IPS DF 6.9 (cell line): Measurements from ENCODE around the gene ITPR2.
"Not testable (repeated sequence)": the region's sequence is repeated elsewhere in the genome, so short reads cannot be mapped to it uniquely, and the experiment has no call there.

Experiments
- DNase-seq: peaks from one replicate; pipeline ENCODE4 v3.0.0-alpha.2; 2013; ENCODE audit warnings: low read depth, low spot score
- H3K27ac ChIP-seq: one replicate; pipeline ENCODE4 v1.5.1; 2013; ENCODE audit warnings: low read length, control low read depth
- H3K27me3 ChIP-seq: 2 replicates; pipeline ENCODE4 v1.6.1; 2013; ENCODE audit warnings: mild to moderate bottlenecking, low read length; ENCODE audit not compliant: control insufficient read depth, insufficient read depth
- H3K36me3 ChIP-seq: 2 replicates; pipeline ENCODE4 v1.6.1; 2013; ENCODE audit warnings: low read length; ENCODE audit not compliant: control insufficient read depth, insufficient read depth
- H3K4me1 ChIP-seq: 2 replicates; pipeline ENCODE4 v1.6.1; 2013; ENCODE audit warnings: low read length; ENCODE audit not compliant: control insufficient read depth, insufficient read depth
- H3K4me3 ChIP-seq: 2 replicates; pipeline ENCODE4 v1.5.1; 2013; ENCODE audit warnings: mild to moderate bottlenecking, low read length
- H3K9me3 ChIP-seq: 2 replicates; pipeline ENCODE4 v1.6.1; 2013; ENCODE audit warnings: low read length, inconsistent platforms; ENCODE audit not compliant: control insufficient read depth, insufficient read depth
- WGBS: extraction: QIAGEN DNeasy Blood & Tissue Kit; methylation state at CpG from one replicate; pipeline ENCODE4 v1.1.7; 2013; ENCODE audit warnings: mixed read lengths, missing lambda C conversion rate; ENCODE audit not compliant: insufficient read length, insufficient coverage; 5-methylcytosine and 5-hydroxymethylcytosine counted together

The ITPR2 gene

GRCh38 chr12:26690601-26691000 is 142.4 kb downstream of the ITPR2 start:
- WGBS = no CpG with 5 or more reads among the region's 1 CpG
- Histone ChIP-seq H3K27me3 (no peaks in the 10 kb centered on the region), H3K27ac (no peak overlapping the region), H3K4me1 (no peaks in the 10 kb centered on the region), H3K4me3 (no peak overlapping the region), H3K9me3 (no peaks in the 10 kb centered on the region), H3K36me3 (no peaks in the 10 kb centered on the region)
- DNase-seq = no peak

- Histone ChIP-seq H3K4me1 (no peaks in the 10 kb centered on the region), H3K36me3 (no peaks in the 10 kb centered on the region)
These were observed 143.6 kb downstream of the ITPR2 start for GRCh38 chr12:26689281-26689841.

GRCh38 chr12:26688344-26688904 is 144.6 kb downstream of the ITPR2 start:
- Histone ChIP-seq H3K27ac (no peak overlapping the region), H3K9me3 (no peaks in the 10 kb centered on the region), H3K4me1 (no peaks in the 10 kb centered on the region), H3K4me3 (no peak overlapping the region), H3K27me3 (no peaks in the 10 kb centered on the region), H3K36me3 (no peaks in the 10 kb centered on the region; the same call in 1 of the 2 replicates)
- DNase-seq = no peak
- WGBS = no CpG with 5 or more reads among the region's 1 CpG

More at GRCh38 chr12:26689281-26689841, 143.6 kb downstream of the ITPR2 start:
- WGBS = 100% methylated on average over 1 of the region's 6 CpGs
- H3K4me3 ChIP-seq = no peak overlapping the region
- no peaks in the 10 kb centered on the region for H3K27me3 ChIP-seq
- no peaks in the 10 kb centered on the region for H3K9me3 ChIP-seq
- DNase-seq = no peak
- H3K27ac ChIP-seq = no peak overlapping the region

GRCh38 chr12:26686408-26686807 is 146.6 kb downstream of the ITPR2 start:
- H3K4me3 ChIP-seq = no peak overlapping the region
- no peaks in the 10 kb centered on the region for H3K27me3 ChIP-seq
- H3K36me3 ChIP-seq = peaks cover 3% of the 10 kb centered on the region; the same call in 1 of the 2 replicates
- no CpG with 5 or more reads among the region's 4 CpGs for WGBS
- no peaks in the 10 kb centered on the region for H3K4me1 ChIP-seq
- no peaks in the 10 kb centered on the region for H3K9me3 ChIP-seq
- DNase-seq = no peak
- H3K27ac ChIP-seq = no peak overlapping the region

GRCh38 chr12:26684101-26684500 is 148.9 kb downstream of the ITPR2 start:
- H3K9me3 ChIP-seq = no peaks in the 10 kb centered on the region
- no peaks in the 10 kb centered on the region for H3K4me1 ChIP-seq
- H3K36me3 ChIP-seq = peaks cover 3% of the 10 kb centered on the region; the same call in 1 of the 2 replicates

GRCh38 chr12:26683443-26683842 is 149.6 kb downstream of the ITPR2 start:
- H3K27ac ChIP-seq = no peak overlapping the region
- no CpG with 5 or more reads among the region's 5 CpGs for WGBS

More at GRCh38 chr12:26684101-26684500, 148.9 kb downstream of the ITPR2 start:
- Histone ChIP-seq H3K27me3 (no peaks in the 10 kb centered on the region), H3K4me3 (no peak overlapping the region), H3K27ac (no peak overlapping the region)
- DNase-seq = no peak

GRCh38 chr12:26680727-26681455 is 152.1 kb downstream of the ITPR2 start:
- H3K27me3 ChIP-seq = no peaks in the 10 kb centered on the region
- H3K36me3 ChIP-seq = peaks cover 3% of the 10 kb centered on the region; the same call in 1 of the 2 replicates
- no CpG with 5 or more reads among the region's 3 CpGs for WGBS
- H3K4me1 ChIP-seq = no peaks in the 10 kb centered on the region; the same call in 1 of the 2 replicates
- no peak overlapping the region for H3K4me3 ChIP-seq
- peak overlapping the region; percentile 22 for H3K27ac ChIP-seq
- H3K9me3 ChIP-seq = no peaks in the 10 kb centered on the region
- DNase-seq = no peak

More at GRCh38 chr12:26683443-26683842, 149.6 kb downstream of the ITPR2 start:
- no peaks in the 10 kb centered on the region for H3K9me3 ChIP-seq
- H3K4me3 ChIP-seq = no peak overlapping the region
- H3K27me3 ChIP-seq = no peaks in the 10 kb centered on the region
- no peaks in the 10 kb centered on the region; the same call in 1 of the 2 replicates for H3K4me1 ChIP-seq
- DNase-seq = no peak
- peaks cover 3% of the 10 kb centered on the region; the same call in 1 of the 2 replicates for H3K36me3 ChIP-seq

- H3K4me1 ChIP-seq = no peaks in the 10 kb centered on the region; the same call in 1 of the 2 replicates
- peaks cover 3% of the 10 kb centered on the region; the same call in 1 of the 2 replicates for H3K36me3 ChIP-seq
- DNase-seq = peak; percentile 47
- no CpG with 5 or more reads among the region's 4 CpGs for WGBS
- peak overlapping the region; percentile 94 for H3K27ac ChIP-seq
- no peaks in the 10 kb centered on the region for H3K27me3 ChIP-seq
- H3K4me3 ChIP-seq = no peak overlapping the region
- no peaks in the 10 kb centered on the region for H3K9me3 ChIP-seq
These were observed 154.0 kb downstream of the ITPR2 start for GRCh38 chr12:26678697-26679660.

GRCh38 chr12:26671487-26671886 is 161.5 kb downstream of the ITPR2 start:
- H3K27ac ChIP-seq, H3K36me3 ChIP-seq, DNase-seq, H3K9me3 ChIP-seq, H3K4me1 ChIP-seq, H3K27me3 ChIP-seq, H3K4me3 ChIP-seq: not testable (repeated sequence)
- WGBS = no CpG with 5 or more reads among the region's 5 CpGs

- WGBS = no CpG with 5 or more reads among the region's 3 CpGs
- H3K4me1 ChIP-seq = no peaks in the 10 kb centered on the region
- H3K36me3 ChIP-seq = no peaks in the 10 kb centered on the region
- no peak overlapping the region for H3K27ac ChIP-seq
- no peaks in the 10 kb centered on the region for H3K9me3 ChIP-seq
- no peak overlapping the region for H3K4me3 ChIP-seq
- DNase-seq = no peak
- no peaks in the 10 kb centered on the region for H3K27me3 ChIP-seq
These were observed 164.1 kb downstream of the ITPR2 start for GRCh38 chr12:26668847-26669246.
